Activated CD8-positive, alpha-beta memory T cell treated with anti-CD3 and anti-CD28 coated beads, Interleukin-2, amount 50 U/mL, for 4 hours (primary cell): ENCODE data around the gene MTMR11.

Experiments used
- DNase-seq: peaks from one replicate; pipeline ENCODE4 v3.0.0-alpha.2; 2020

MTMR11 gene

DNA sequence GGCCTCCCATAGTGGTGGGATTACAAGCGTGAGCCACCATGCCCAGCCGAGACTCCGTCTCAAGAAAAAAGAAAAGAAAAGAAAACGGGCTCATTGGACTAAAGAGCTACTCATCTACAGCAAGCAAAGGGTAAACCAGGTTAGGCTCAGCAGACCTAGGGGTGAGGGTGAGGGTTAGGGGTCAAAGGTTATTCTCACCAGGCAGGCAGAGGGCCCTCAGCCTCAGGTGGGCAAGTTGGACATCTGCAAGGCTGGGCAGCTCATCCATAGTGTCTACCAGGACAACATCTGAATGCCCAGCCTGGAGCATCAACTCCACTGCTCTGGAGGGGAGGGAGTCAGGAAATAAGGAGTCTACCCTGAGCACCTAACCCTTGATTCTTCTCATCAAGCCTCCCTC, 3.5 kb downstream of the MTMR11 start:
- DNase-seq: no peak

DNA sequence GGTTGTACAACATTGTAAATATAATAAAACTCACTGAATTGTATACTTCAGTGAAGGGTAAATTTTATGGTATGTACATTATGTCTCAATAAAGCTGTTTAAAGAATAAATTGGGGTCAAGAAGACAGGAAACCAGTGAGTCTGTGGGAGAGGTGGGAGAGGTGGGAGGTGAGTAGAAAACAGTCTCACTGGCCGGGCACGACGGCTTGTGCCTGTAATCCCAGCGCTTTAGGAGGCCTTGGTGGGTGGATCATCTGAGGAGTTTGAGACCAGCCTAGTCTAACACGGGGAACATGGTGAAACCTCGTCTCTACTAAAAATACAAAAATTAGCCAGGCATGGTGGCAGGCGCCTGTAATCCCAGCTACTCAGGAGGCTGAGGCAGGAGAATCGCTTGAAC, 4.2 kb downstream of the MTMR11 start:
- DNase-seq: no peak

DNA sequence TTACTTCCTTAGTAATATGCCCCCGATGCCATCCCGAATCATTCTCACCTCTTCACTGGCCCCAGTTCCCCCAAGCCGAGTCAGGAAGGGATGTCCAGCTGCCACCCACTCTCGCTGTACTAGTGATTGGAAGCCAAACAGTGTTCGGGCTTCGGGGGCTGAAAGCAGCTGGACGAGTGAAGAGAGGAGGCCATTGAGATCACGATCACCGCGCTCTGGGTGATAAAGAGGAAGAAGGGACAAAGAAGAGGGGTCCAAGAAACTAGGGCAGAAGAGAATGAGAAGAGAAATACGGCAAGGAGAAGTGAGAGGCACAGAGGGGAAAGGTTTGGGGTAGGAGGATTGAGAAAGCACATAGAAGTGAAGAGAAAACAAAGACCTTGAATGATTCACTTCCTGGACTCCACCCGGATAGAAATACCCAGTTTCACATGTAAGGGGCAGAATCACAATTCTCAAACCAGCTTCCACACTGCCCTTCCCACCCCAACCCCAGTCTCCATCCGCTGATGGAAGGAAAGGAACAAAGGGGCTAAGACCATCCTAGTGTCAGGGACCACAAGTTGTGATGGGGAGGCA, 5.4 kb downstream of the MTMR11 start:
- DNase-seq: no peak

DNA sequence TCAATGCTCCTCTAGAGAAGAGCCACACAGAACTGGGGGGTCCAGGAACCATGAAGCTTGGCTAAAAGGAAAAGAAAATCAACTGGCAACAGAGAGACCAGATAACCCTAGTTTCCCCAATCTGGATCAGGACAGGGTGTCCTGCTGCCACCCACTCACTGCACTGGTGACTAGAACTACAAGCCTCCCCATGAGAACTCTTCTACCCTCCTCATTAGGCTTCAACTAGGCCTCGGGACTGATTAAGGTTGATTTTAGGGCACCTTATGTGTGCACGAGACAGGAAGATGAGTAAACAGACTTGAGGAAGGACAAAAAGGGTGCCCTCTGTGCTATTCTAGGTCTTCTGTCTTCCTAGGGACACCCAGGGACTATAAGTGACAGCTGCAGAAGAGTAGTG, 6.8 kb downstream of the MTMR11 start:
- DNase-seq: no peak

DNA sequence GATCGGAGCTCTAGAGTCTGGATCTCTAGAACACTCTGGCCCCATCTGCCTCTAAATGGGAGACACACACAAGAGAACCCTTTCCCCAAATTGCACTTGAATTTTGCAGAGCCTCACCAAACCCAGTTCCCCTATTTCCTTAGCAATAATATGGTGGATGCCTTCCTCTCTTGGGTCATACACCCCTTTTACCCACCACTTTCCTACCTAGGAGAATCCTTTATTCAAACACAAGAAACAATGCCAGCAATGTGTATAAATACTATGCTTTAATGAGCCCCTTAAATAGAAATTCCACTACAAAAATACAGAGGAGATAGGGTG, 8.3 kb downstream of the MTMR11 start:
- no peak for DNase-seq

DNA sequence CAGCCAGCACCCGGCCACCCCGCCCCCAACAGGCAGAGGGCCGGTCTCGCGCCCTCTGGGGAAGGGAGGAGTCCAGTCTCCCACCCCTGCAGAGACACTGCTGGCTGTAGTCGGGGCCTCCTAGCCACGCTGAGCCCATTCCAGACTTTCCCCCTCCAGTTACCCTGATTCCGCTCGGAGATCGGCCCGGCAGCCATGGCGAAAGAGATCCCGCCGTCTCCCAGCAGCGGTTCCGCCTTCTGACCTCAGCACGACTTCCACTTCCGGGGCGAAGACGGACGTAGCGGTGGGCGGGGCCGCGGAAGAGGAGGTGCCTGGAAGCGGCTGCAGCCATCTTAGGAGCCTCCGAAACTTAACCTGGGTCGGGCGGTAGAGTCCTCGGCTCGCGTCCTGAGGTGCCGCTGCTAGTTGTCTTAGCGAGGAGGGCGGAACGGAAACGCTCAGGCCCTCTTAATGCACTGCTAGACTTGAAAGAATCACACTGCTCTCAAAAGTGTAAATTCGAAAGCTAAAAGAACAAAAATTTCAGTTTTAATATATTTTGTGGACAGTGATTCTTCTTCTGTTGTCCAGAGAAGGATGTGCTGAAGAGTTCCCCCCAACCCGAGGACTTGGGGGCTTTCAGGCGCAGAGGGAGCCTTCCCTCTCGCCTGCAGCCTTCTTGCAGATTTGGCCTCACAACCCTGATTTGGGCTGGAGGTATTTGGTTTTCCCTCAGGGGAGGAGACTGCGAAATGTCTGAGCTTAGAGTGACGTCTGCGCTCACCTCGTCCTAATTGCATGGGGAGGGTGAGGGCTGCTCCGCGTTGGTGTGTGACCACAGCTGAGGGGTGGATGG, 8.9 kb downstream of the MTMR11 start, which contains the start of gene SF3B4:
Gene SF3B4, minus strand, starts transcription at position 241 of the 838 bp plus-strand sequence. Its CDS starts 44 bp downstream, at position 197.
- DNase-seq: peak; percentile 95

DNA sequence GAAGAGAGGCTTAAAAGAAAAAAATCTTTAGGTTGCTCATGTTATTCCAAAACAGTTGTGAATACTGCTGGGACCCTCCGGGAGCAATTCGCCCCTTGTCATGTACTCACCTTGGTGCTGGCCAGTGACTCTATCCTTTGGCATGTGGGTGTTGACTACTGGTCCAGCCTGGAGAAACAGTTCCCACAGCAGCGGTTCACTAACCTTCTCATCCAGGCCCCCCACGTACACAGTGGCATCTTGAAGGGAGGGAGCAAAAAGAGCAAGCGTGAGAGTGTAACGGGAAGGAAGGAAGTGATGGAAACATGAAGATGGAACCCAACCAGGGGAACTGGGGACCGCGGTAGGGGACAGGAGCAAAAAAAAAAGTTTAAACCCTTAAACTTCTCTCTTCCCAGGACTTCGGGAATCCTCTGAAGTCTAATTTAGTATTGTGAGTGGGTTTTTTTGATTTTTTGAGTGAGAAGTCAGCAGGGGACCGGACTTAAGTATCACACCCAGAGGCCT, 9.6 kb downstream of the MTMR11 start:
- DNase-seq: no peak

DNA sequence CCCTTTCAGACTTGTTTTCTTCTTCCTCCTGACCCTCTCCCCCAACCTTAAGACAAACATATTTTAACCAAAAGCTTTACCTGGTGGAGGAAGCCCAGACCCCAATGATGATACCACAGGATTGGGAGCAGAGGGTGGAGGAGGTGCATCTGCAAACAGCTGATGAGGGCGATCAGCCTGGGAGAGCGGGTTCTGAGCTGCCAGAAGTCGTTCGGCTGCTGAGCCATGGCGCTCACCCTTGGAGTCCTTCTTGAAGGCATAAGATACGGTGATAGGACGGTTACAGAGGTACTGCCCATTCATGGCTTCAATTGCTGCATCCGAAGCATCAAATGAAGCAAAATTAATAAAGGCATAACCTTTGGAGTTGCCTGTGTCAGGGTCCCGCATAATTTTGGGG, 10.4 kb downstream of the MTMR11 start:
- no peak for DNase-seq

DNA sequence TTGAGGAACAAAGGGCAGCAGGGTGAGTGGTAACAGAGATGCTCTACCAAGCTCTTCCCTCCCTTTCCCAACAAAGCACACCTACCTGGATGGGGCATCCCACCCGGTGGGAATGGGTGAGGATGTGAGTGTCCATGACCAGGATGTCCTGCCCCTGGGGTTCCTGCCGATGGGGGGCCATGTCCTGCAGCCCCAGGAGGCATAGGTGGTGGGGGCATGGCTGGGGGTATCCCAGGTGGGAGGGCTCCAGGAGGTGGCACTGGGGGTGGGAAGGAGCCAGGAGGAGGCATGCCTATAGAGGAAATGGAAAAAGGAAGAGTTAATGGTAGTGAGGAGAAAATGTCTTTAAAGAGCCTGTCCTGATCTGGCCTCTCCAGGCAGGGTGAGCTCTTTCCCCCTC, 10.9 kb downstream of the MTMR11 start:
- no peak for DNase-seq

DNA sequence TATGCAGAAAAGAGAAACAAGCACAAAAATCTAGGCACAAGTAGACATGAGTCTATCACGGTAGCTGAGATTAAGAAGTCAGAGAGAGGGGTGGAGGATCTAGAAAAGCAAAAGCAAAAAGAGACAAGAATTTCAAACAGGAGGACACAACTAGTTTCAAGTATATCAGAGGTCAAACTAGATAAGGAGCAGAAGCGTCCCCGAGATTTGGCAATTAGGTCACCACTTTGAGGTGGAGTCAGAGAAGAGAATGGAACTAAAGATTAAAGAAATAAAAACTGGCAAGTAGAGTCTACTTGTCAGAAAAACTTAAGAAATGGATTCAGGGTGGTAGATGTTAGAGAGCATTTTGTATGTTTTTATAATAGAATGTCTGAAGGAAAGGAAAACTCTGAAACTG, 11.3 kb downstream of the MTMR11 start:
- DNase-seq: no peak

DNA sequence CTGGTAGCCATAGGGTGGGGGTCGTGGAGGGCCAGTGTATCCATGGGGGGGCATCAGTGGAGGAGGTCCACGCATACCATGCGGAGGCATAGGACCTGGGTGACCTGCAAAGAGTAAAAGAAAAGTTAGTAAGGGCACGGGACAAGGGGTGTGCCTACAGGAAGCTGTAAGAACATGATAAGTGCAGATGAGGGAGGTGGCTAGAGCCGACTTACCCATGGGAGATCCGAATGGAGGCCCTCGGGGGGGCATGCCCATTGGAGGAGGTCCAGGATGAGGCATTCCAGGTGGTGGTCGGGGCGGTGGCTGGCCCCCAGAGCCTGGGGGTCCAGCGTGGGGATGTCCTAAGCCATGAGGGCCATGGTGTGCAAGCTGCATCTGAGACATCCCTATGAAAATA, 13.1 kb downstream of the MTMR11 start:
- no peak for DNase-seq

DNA sequence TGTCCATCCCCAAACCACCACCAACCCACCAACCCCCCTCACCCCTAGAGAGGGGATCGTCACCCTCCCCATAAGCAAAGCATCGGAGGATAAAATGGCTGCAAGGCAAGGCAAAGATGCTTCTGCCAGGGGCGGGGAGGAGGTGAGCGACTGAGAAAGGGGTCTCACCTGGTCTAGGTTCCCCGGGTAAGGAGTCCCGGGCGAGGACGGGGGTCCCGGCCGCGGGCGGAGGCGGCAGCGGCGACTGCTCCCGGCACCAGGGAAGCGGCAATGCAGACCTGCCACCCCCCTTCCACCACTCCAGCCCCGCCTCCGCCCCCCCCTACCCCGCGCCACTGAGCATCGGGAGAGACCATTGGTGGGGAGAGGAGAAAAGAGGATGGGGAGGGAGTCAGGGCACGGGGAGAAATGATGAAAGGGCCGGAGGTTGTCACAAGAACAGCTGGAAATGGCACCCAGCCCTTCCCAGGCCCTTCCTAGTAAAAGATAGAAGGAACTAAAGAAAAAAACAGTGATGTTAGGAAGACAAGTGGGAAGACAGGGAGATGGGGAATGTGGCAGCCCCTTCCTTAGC, 19.0 kb downstream of the MTMR11 start, which contains the start of gene SV2A:
Gene SV2A, minus strand, starts transcription at position 274 of the 574 bp plus-strand sequence. CDS start 4,004 bp downstream, outside the sequence.
- peak; percentile 46 for DNase-seq

DNA sequence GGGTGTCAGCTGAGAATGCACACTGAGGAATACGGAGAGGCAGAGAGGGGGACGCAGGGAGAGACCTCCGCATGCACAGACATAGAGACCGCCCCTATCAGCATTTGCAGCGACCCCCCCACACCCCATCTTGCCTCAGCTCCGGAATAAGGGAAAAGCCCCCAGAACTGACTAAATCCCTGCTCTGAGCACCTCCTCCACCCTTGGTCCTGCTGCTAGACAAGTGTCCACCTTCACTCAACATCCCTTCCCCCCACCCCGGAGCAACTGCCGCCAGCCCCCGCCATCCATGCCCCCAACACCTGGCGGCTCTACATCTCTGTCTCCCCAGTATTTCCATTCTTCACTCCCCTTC, 19.8 kb downstream of the MTMR11 start:
- no peak for DNase-seq

DNA sequence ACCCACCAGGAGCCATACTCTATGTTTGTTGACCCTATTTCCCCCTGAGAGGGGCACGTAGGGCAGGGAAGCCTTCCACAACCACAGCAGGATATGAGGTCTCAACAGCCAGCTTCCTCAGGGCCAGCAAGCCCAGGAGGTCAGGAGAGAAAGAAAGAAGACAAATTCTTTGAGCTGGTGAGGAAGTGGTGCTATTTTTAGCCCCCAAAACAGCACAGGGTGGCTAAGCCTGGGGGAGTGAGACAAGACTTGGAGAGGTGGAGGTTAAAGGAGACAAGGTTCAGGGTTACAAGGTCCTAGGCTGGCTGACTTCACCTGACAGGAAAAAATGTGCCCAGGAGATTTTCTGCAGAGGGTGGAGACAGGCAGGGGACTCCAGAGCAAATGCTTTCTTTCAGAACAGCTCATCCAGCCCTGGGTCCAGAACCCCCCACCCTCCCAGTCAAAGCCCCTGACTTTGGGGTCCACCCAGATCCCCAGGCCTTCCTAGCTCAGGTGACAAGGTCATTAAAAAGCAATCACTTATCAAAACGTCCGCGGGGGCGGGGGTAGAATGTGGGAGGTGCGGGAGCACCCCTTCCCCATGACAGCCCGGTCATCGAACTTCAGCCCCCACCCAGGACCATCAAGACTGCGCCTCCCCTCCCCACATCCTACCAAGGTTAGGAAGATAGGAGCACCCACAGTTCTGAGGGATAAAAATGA, 20.3 kb downstream of the MTMR11 start:
- no peak for DNase-seq

DNA sequence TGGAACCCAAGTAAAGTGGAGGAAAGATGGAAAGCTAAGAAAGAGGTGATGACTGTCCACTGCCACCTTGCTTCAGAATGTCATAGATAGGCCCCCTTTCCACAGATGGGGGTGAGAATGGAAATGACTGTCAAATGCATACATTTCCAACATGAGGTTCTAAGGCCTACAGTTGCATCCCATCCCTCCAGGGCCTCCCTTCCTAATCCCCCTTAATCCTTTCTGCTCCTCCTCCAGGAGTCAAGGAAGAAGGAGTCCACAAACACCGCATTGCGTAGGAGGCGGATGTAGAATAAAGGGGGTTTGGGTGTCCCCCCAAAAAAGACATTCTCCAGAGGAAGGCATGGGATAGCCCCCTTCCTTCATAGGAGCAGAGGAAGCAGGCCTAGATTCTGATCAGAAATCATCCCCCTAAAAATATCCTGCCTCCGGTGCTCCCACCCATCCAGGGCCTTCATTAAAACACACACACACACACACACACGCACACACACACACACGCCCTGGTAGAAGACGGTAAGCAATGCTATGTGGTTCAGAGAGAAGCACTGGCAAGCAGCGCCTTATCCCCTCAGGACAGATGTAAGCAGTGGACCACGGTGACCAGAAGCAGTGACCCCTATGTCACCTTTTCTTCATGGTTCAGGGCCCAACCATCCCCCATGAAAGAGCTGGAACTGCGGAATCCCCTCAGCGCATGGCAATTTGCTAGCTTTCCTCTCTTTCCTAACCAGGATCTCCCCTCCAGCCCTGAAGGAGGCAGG, 21.1 kb downstream of the MTMR11 start:
- DNase-seq: no peak

DNA sequence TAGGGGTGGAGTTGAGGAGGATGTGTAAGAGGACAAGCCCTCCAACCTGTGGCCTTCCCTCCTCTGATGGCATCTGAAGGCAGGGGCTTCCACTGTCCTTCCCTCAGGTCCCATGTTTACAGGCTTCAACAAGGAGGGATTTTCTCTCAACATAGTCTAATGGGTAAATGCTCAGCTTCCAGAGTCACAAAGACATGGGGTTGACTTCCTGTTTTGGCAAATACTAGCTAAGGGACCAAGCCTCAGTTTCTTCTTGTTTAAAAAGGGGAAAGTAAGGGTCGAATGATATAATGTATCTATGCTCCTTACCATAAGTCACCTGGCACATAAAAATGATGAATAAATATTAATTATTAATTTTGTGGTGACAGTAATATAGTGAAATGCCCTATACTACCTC, 22.1 kb downstream of the MTMR11 start:
- DNase-seq: no peak

DNA sequence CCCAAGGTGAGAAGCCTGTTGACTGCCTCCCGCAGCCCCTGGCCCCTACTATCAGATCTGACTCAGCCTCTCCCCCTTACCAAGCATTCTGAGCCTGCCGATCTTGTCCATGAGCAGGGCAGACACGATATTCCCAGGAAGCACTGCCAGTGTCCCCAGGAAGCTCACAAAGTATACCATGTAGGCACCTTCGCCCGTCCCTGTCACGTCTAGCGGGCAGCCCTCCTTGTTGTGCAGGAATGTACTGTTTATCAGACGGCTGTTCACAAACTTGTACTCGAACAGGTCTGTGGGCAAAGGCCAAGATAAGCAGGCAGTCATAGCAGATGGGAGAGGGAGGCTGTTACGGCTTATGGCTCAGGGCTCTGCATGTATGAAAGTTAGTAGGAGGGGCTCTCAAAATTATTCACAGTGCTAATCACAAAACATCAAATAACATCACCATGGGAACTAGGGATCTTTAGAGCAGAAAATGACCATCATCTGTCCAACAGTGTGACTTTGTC, 30.1 kb downstream of the MTMR11 start:
- DNase-seq: no peak

DNA sequence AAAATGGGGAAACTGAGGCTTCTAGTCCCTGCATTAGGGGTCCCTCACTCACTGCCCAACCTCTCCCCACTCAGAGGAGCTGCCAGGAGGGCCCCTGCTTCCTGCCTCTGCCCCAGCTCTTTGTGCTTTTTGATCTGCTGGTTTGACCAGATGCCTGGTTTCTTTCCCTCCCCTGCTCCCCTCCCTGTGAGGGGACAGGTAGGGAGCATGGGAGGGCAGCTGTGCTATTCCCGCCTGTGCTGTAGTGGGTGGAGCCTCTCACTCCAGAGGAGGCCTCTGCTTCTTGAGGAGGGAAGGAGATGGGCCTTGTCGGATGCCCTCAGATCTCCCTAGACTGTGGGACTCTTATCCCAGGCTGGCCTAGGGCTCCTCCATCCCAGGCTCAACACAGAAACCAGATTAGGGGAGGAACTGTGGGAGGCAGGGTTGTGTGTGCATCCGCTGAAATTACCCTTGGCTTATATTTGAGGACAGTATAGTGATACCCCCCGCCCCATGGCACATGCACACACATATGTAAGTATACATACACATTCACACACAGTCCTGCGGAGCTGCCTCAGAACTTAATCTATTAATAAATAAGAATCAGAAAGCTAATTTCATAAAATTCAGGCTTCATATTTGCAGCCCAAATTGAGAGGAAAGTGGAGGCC, 32.7 kb downstream of the MTMR11 start:
- no peak for DNase-seq

DNA sequence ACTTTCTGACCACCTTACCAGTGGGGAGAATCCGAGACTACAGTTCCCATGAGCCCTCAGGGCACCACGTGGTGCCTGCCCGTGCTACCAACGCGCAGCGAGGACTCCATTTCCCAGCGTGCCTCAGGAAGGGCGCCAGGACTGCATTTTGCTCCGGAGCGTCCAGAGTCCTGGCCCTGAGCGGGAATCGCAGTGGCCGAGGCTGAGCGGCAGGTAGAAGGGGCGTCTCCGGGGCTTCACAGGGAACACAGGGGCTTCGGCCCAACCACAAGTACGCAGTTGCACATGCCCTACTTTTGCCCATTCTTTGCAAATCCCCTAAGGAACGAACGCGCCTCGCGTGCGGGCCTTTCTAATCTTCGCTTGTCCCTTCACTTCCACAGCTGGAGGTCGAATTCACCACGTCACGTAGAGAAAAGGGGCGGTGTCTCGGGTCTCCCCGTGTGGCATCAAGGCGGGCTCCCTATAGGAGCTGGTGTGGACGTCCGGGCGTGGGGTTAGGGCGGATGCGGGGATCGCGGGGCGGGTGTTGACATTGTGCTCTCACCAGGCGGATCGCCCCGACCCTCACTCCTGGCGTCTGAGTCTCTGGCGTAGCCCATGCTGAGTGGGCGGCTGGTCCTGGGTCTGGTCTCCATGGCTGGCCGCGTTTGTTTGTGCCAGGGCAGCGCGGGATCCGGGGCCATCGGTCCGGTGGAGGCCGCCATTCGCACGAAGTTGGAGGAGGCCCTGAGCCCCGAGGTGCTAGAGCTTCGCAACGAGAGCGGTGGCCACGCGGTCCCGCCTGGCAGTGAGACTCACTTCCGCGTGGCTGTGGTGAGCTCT, 37.0 kb downstream of the MTMR11 start, which contains the start of gene BOLA1:
Gene BOLA1, plus strand, starts transcription at position 109 of the 825 bp plus-strand sequence. Its CDS starts 492 bp downstream, at position 601.
- peak; percentile 81 for DNase-seq

DNA sequence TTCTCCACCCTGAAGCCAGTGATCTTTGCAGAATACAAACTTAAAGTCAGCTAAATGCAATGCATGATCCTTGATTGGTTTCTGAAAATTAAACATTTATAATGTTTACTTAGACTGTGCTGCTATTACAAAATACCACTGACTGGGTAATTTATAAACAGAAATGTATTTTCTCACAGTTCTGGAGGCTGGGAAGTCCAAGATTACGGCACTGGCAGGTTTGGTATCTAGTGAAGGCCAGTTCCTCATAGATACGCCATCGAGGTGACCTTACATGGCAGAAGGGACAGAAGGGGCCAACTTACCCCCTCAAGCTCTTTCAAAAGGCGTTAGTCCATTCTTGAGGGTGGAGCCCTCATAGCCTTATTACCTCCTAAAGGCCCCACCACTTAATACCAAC, 40.1 kb downstream of the MTMR11 start:
- no peak for DNase-seq

DNA sequence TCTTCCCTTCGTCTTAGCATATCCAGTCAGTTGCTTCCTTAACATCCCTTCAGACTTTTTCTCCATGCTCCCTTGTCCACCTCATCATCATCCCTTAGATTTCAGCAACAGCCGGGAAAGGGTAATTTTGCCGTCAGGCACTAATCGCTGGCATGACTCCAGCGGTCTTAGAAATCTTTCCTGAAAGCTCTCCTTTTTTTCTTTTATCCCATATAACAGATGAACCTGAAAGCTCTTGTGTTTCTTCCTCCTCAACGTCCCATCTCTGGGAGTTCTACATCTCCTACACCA, 47.7 kb downstream of the MTMR11 start:
- no peak for DNase-seq
